ENCODE results near the gene MTNR1A.

MTNR1A gene

DNA sequence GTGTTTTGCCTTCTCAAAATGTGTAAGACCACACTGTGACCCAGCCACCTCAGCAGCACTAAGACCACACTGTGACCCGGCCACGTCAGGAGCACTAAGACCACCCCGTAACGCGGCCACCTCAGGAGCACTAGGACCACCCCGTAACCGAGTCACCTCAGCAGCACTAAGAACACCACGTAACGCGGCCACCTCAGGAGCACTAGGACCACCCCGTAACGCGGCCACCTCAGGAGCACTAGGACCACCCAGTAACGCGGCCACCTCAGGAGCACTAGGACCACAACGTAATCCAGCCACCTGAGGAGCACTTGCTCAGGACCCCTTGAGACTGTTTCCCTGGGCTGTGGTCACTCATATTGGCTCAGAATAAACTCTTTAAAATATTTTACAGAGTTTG is 71.7 kb downstream of the MTNR1A start:
- POLR2A ChIA-PET, result no interaction called here
- no peak for DNase-seq (ENCODE audit: extremely low spot score)
- CTCF ChIA-PET, result no interaction called here
- TF ChIP-seq LEF1 (IDR thresholded peaks at IDR 0.05; ENCODE audit: borderline replicate concordance), result no peak
- TF ChIP-seq ZNF384 (IDR thresholded peaks at IDR 0.05), result no peak
- TF ChIP-seq SP1 (IDR thresholded peaks at IDR 0.05), result no peak
- no peak for TF ChIP-seq BHLHE40 (IDR thresholded peaks at IDR 0.05; ENCODE audit: borderline replicate concordance)
- TF ChIP-seq ELF4 (IDR thresholded peaks at IDR 0.05), result no peak
- TF ChIP-seq ARNT (IDR thresholded peaks at IDR 0.05), result no peak
- TF ChIP-seq CTBP1 (IDR thresholded peaks at IDR 0.05; ENCODE audit: borderline replicate concordance), result no peak
- TF ChIP-seq FOXK2 (IDR thresholded peaks at IDR 0.05), result no peak
- TF ChIP-seq HDGF (IDR thresholded peaks at IDR 0.05; ENCODE audit: borderline replicate concordance), result no peak
- TF ChIP-seq, protein P1, sequence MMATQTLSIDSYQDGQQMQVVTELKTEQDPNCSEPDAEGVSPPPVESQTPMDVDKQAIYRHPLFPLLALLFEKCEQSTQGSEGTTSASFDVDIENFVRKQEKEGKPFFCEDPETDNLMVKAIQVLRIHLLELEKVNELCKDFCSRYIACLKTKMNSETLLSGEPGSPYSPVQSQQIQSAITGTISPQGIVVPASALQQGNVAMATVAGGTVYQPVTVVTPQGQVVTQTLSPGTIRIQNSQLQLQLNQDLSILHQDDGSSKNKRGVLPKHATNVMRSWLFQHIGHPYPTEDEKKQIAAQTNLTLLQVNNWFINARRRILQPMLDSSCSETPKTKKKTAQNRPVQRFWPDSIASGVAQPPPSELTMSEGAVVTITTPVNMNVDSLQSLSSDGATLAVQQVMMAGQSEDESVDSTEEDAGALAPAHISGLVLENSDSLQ (IDR thresholded peaks at IDR 0.05), result no peak
- no peak for TF ChIP-seq TARDBP (IDR thresholded peaks at IDR 0.05)
- no peak for TF ChIP-seq L3MBTL2 (conservative IDR thresholded peaks at IDR 0.05)

All from HEK293T (cell line).